ENCODE results near the gene FUT8. TPM values are rescaled to one million over a fixed set of nuclear protein-coding genes. Genes with fewer than 3 reads are reported as not detected.
A peak's percentile ranks its signal among the peaks of the same experiment; 100 is the strongest.

FUT8 gene
- total RNA-seq, 5 donors from 2014 or later (not counting 1 experiment from before 2014, with no cell fraction given): 37.6 to 51.7 (median 43.9) TPM

DNA sequence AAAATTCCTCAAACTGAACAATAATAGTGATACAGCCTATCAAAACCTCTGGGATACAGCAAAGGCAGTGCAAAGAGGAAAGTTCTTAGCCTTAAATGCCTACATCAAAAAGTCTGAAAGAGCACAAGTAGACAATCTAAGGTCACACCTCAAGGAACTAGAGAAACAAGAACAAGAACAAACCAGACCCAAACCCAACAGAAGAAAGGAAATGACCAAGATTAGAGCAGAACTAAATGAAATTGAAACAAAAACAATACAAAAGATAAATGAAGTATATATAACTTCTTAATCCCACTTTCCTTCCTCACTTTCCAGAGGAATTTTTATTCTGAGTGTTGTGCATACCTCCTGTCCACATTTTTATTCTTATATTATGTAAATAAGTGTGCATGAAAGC lies 192.0 kb downstream of the FUT8 start:
- DNase-seq: no peak
- Mint-ChIP-seq H3K4me3 (no peak overlapping the region), H3K27ac (no peak overlapping the region), H3K36me3 (peaks cover 3% of the 10 kb centered on the region), H3K9me3 (no peaks in the 10 kb centered on the region), H3K27me3 (no peaks in the 10 kb centered on the region), H3K4me1 (peaks cover 5 to 8% (median 7%) of the 10 kb centered on the region in 3 donors)
- ChIA-PET POLR2A (no interaction called here), CTCF (no interaction called here)
- no peak overlapping the region for H3K27ac ChIP-seq (ENCODE audit: low read length)
- H3K27me3 ChIP-seq (replicated peaks in 1 of 2; ENCODE audit: control insufficient read depth in 2 of 2, extremely low read depth in 1 of 2, insufficient read depth in 2 of 2, low read length in 1 of 2): no peaks in the 10 kb centered on the region
- ATAC-seq (replicated peaks in 1 of 4): no peak
- H3K36me3 ChIP-seq (ENCODE audit: control insufficient read depth in 2 of 2, extremely low read depth in 1 of 2, insufficient read depth in 1 of 2, low read length in 1 of 2): no peaks in the 10 kb centered on the region
- no peak overlapping the region for H3K4me3 ChIP-seq (ENCODE audit: control insufficient read depth in 1 of 2, extremely low read depth in 1 of 2, low read length in 1 of 2)
- H3K4me1 ChIP-seq (ENCODE audit: control insufficient read depth in 1 of 2, extremely low read depth in 1 of 2, insufficient read depth in 2 of 2, low read length in 2 of 2): peaks cover 0 to 2% of the 10 kb centered on the region in 2 experiments
- no peaks in the 10 kb centered on the region for H3K9me3 ChIP-seq

DNA sequence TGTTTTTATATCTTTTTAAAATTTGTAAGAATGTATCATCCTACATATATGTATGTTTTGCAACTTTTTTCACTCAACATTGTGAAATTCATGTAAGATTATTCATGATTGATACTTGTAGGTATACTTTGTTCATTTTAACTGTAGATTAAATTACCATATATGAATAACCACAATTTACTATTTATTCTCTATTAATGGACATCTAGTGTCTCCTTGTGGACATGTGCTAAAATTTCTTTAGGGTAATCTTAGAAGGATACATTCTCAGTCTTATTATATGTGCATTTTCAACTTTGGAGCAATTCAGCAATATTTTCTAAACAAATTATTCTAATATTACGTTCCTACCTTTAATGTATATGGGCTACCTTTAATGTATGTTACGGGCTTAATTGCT lies 192.4 kb downstream of the FUT8 start:
- H3K4me3 Mint-ChIP-seq: no peak overlapping the region
- Histone ChIP-seq H3K9me3 (no peaks in the 10 kb centered on the region), H3K4me1 (ENCODE audit: control insufficient read depth in 1 of 2, extremely low read depth in 1 of 2, insufficient read depth in 2 of 2, low read length in 2 of 2) (peaks cover 0 to 2% of the 10 kb centered on the region in 2 experiments), H3K36me3 (ENCODE audit: control insufficient read depth in 2 of 2, extremely low read depth in 1 of 2, insufficient read depth in 1 of 2, low read length in 1 of 2) (no peaks in the 10 kb centered on the region), H3K27ac (ENCODE audit: low read length) (no peak overlapping the region), H3K27me3 (replicated peaks in 1 of 2; ENCODE audit: control insufficient read depth in 2 of 2, extremely low read depth in 1 of 2, insufficient read depth in 2 of 2, low read length in 1 of 2) (no peaks in the 10 kb centered on the region), H3K4me3 (ENCODE audit: control insufficient read depth in 1 of 2, extremely low read depth in 1 of 2, low read length in 1 of 2) (no peak overlapping the region)
- H3K4me1 Mint-ChIP-seq: peaks cover 5 to 8% (median 7%) of the 10 kb centered on the region in 3 donors
- H3K36me3 Mint-ChIP-seq: peaks cover 3% of the 10 kb centered on the region
- no peak overlapping the region for H3K27ac Mint-ChIP-seq
- ChIA-PET CTCF (no interaction called here), POLR2A (no interaction called here)
- no peaks in the 10 kb centered on the region for H3K27me3 Mint-ChIP-seq
- H3K9me3 Mint-ChIP-seq: no peaks in the 10 kb centered on the region
- no peak for ATAC-seq (replicated peaks in 1 of 4)
- no CpG with 5 or more reads among the region's 2 CpGs for WGBS (ENCODE audit: insufficient coverage)
- peak in 1 of 35 experiments; percentile 2 for DNase-seq

DNA sequence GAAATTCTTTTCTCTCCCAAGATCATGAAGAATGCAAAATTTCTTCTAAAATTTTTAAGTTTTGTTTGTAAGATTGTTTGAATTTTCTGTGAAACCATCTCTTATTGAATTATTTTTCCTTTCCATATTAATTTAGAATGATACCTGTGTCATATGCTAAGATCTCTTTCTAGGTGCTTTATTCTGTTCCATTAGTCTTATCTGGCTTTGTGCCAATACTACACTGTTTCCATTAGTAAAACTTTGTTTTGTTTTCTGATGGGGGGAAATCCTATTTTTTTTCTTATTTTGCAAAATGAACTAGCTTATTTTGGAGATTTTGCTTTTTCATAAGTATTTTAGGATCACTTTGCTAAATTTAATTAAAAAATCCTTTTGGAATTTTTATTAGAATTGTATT lies 193.9 kb downstream of the FUT8 start:
- no peaks in the 10 kb centered on the region for H3K9me3 ChIP-seq
- no peaks in the 10 kb centered on the region for H3K27me3 Mint-ChIP-seq
- no peaks in the 10 kb centered on the region for H3K27me3 ChIP-seq (replicated peaks in 1 of 2; ENCODE audit: control insufficient read depth in 2 of 2, extremely low read depth in 1 of 2, insufficient read depth in 2 of 2, low read length in 1 of 2)
- no peaks in the 10 kb centered on the region for H3K9me3 Mint-ChIP-seq
- no peak overlapping the region for H3K4me3 Mint-ChIP-seq
- H3K27ac ChIP-seq (ENCODE audit: low read length): no peak overlapping the region
- POLR2A ChIA-PET: no interaction called here
- H3K27ac Mint-ChIP-seq: no peak overlapping the region
- no peak for ATAC-seq (replicated peaks in 1 of 4)
- peaks cover 6 to 8% (median 7%) of the 10 kb centered on the region in 3 donors for H3K4me1 Mint-ChIP-seq
- H3K36me3 ChIP-seq (ENCODE audit: control insufficient read depth in 2 of 2, extremely low read depth in 1 of 2, insufficient read depth in 1 of 2, low read length in 1 of 2): no peaks in the 10 kb centered on the region
- no peak overlapping the region for H3K4me3 ChIP-seq (ENCODE audit: control insufficient read depth in 1 of 2, extremely low read depth in 1 of 2, low read length in 1 of 2)
- CTCF ChIA-PET: no interaction called here
- peaks cover 3% of the 10 kb centered on the region for H3K36me3 Mint-ChIP-seq
- H3K4me1 ChIP-seq (ENCODE audit: control insufficient read depth in 1 of 2, extremely low read depth in 1 of 2, insufficient read depth in 2 of 2, low read length in 2 of 2): peaks cover 0 to 2% of the 10 kb centered on the region in 2 experiments
- no peak for DNase-seq

DNA sequence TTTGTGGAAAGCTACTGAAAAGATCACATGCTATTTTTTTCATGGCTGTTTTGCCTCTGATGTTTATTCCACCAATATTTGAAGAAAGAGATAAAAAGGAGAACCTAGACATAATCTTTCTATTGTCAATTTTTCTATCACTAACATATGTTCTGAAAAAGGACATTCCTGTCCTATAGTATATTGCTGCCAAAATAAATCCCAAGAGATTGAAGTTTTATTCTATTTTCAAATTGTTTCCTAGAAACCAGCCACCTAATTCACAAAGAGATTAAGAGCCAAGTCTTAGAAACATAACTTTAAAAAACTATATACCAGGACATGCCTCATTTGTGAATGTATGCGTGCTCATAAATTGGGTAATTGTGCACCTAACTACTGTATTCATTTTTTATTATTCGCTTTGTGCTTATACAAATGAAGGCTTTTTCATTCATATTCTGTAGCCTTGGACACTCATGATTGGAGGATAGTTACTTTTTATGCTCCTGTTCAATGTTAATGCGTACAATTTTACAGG lies 200.7 kb downstream of the FUT8 start:
- no peaks in the 10 kb centered on the region for H3K9me3 ChIP-seq
- no peaks in the 10 kb centered on the region for H3K9me3 Mint-ChIP-seq
- POLR2A ChIA-PET: no interaction called here
- H3K27ac ChIP-seq (ENCODE audit: low read length): no peak overlapping the region
- ATAC-seq (replicated peaks in 1 of 4) (no peak), DNase-seq (no peak)
- no peaks in the 10 kb centered on the region for H3K27me3 ChIP-seq (replicated peaks in 1 of 2; ENCODE audit: control insufficient read depth in 2 of 2, extremely low read depth in 1 of 2, insufficient read depth in 2 of 2, low read length in 1 of 2)
- H3K36me3 Mint-ChIP-seq: peaks cover 36% of the 10 kb centered on the region
- peaks cover 2 to 20% (median 6%) of the 10 kb centered on the region in 3 donors for H3K4me1 Mint-ChIP-seq
- H3K4me3 ChIP-seq (ENCODE audit: control insufficient read depth in 1 of 2, extremely low read depth in 1 of 2, low read length in 1 of 2): no peak overlapping the region
- no CpG with 5 or more reads among the region's 3 CpGs for WGBS (ENCODE audit: insufficient coverage)
- H3K4me3 Mint-ChIP-seq: no peak overlapping the region
- CTCF ChIA-PET: no interaction called here
- peaks cover 0 to 9% of the 10 kb centered on the region in 2 donors for H3K36me3 ChIP-seq (ENCODE audit: control insufficient read depth in 2 of 2, extremely low read depth in 1 of 2, insufficient read depth in 1 of 2, low read length in 1 of 2)
- H3K27ac Mint-ChIP-seq: no peak overlapping the region
- H3K4me1 ChIP-seq (ENCODE audit: control insufficient read depth in 1 of 2, extremely low read depth in 1 of 2, insufficient read depth in 2 of 2, low read length in 2 of 2): no peaks in the 10 kb centered on the region
- no peaks in the 10 kb centered on the region for H3K27me3 Mint-ChIP-seq

DNA sequence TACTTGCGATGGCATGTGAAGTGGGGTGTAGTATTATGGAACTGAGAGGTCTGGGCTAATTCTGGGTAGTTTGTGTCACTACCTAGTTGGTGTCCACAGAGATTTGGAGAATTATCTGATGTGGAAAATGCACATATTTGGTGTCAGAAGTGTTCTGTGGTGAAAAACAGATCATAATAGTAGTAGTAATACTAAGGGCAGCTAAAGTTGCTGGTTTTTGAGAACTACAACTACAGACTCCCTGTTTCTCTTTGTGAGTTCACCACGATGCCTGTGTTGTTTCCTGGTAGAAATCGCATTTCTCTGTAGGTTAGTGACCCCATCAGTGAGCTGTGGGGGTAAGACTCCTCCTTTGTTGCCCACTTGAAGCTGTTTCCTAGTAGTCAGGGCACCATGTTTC lies 206.5 kb downstream of the FUT8 start:
- ChIA-PET POLR2A (no interaction called here), CTCF (no interaction called here)
- no peak overlapping the region for H3K27ac Mint-ChIP-seq
- 92% methylated on average over 2 of the region's 3 CpGs for WGBS (ENCODE audit: insufficient coverage)
- H3K36me3 Mint-ChIP-seq: peaks cover 44% of the 10 kb centered on the region
- H3K4me1 Mint-ChIP-seq: peaks cover 2 to 11% (median 3%) of the 10 kb centered on the region in 3 donors
- H3K27me3 Mint-ChIP-seq: no peaks in the 10 kb centered on the region
- DNase-seq: no peak
- peaks cover 0 to 6% of the 10 kb centered on the region in 2 donors for H3K36me3 ChIP-seq (ENCODE audit: control insufficient read depth in 2 of 2, extremely low read depth in 1 of 2, insufficient read depth in 1 of 2, low read length in 1 of 2)
- H3K27me3 ChIP-seq (replicated peaks in 1 of 2; ENCODE audit: control insufficient read depth in 2 of 2, extremely low read depth in 1 of 2, insufficient read depth in 2 of 2, low read length in 1 of 2): no peaks in the 10 kb centered on the region
- no peak for ATAC-seq (replicated peaks in 1 of 4)
- H3K4me1 ChIP-seq (ENCODE audit: control insufficient read depth in 1 of 2, extremely low read depth in 1 of 2, insufficient read depth in 2 of 2, low read length in 2 of 2): no peaks in the 10 kb centered on the region
- no peak overlapping the region for H3K27ac ChIP-seq (ENCODE audit: low read length)
- H3K4me3 ChIP-seq (ENCODE audit: control insufficient read depth in 1 of 2, extremely low read depth in 1 of 2, low read length in 1 of 2): no peak overlapping the region
- no peaks in the 10 kb centered on the region for H3K9me3 ChIP-seq
- no peak overlapping the region for H3K4me3 Mint-ChIP-seq
- no peaks in the 10 kb centered on the region for H3K9me3 Mint-ChIP-seq

DNA sequence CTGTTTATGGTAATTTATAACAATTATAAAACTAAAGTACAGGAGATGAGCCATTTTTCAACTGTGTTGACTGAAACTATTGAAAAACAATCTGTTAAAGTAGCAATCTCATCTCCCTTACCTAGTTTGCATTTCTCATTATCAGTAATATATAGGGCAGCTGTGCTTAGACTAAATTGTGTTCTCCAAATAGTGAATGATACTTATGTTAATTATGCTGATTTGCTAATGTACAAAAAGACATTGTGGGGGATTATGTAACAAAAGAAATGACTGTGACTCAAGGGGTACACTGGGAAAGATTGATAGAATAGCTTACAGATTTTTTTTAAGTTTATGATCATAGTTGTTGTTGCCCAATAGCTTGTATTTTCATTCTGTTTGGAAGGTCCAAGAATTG lies 207.7 kb downstream of the FUT8 start:
- Mint-ChIP-seq H3K4me1 (peaks cover under 1 to 4% (median 2%) of the 10 kb centered on the region in 3 donors), H3K27ac (no peak overlapping the region), H3K27me3 (no peaks in the 10 kb centered on the region), H3K36me3 (peaks cover 37% of the 10 kb centered on the region), H3K4me3 (no peak overlapping the region), H3K9me3 (no peaks in the 10 kb centered on the region)
- peaks cover 0 to 6% of the 10 kb centered on the region in 2 donors for H3K36me3 ChIP-seq (ENCODE audit: control insufficient read depth in 2 of 2, extremely low read depth in 1 of 2, insufficient read depth in 1 of 2, low read length in 1 of 2)
- no peaks in the 10 kb centered on the region for H3K4me1 ChIP-seq (ENCODE audit: control insufficient read depth in 1 of 2, extremely low read depth in 1 of 2, insufficient read depth in 2 of 2, low read length in 2 of 2)
- ChIA-PET POLR2A (interaction anchor here in 1 of 2 donors (1.2 kb wide), 1 partner anchor 341 kb away, joined by 3 read pairs; no protein-coding TSS in a partner anchor), CTCF (no interaction called here)
- DNase-seq: no peak
- no peak overlapping the region for H3K27ac ChIP-seq (ENCODE audit: low read length)
- no peak for ATAC-seq (replicated peaks in 1 of 4)
- no peaks in the 10 kb centered on the region for H3K9me3 ChIP-seq
- no peaks in the 10 kb centered on the region for H3K27me3 ChIP-seq (replicated peaks in 1 of 2; ENCODE audit: control insufficient read depth in 2 of 2, extremely low read depth in 1 of 2, insufficient read depth in 2 of 2, low read length in 1 of 2)
- H3K4me3 ChIP-seq (ENCODE audit: control insufficient read depth in 1 of 2, extremely low read depth in 1 of 2, low read length in 1 of 2): no peak overlapping the region

DNA sequence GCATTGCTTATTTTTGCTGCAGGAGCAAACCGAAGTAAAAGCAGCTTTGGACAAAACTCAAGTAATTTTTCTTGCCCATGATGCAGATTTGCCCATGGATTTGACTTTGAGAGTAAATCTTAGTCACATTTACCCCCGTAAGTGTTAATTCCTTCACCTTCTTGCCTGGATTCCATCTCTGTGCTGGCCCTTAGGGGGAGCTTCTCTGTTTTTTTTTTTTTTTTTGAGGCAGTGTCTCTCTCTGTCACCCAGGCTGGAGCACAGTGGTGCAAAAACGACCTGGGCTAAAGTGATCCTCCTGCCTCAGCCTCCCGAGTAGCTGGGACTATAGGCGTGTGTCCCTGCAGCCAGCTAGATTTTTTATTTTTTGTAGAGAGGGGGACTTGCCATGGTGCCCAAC lies 210.2 kb downstream of the FUT8 start:
- 100% methylated on average over 1 of the region's 5 CpGs for WGBS (ENCODE audit: insufficient coverage)
- ATAC-seq (replicated peaks in 1 of 4): no peak
- H3K36me3 ChIP-seq (ENCODE audit: control insufficient read depth in 2 of 2, extremely low read depth in 1 of 2, insufficient read depth in 1 of 2, low read length in 1 of 2): peaks cover 0 to 4% of the 10 kb centered on the region in 2 donors
- H3K4me3 Mint-ChIP-seq: no peak overlapping the region
- no peak overlapping the region for H3K4me3 ChIP-seq (ENCODE audit: control insufficient read depth in 1 of 2, extremely low read depth in 1 of 2, low read length in 1 of 2)
- no peaks in the 10 kb centered on the region for H3K9me3 ChIP-seq
- peaks cover 19% of the 10 kb centered on the region for H3K36me3 Mint-ChIP-seq
- H3K27me3 Mint-ChIP-seq: no peaks in the 10 kb centered on the region
- H3K4me1 Mint-ChIP-seq: peaks cover 0 to 7% (median 2%) of the 10 kb centered on the region in 3 donors
- DNase-seq: no peak
- H3K27me3 ChIP-seq (replicated peaks in 1 of 2; ENCODE audit: control insufficient read depth in 2 of 2, extremely low read depth in 1 of 2, insufficient read depth in 2 of 2, low read length in 1 of 2): no peaks in the 10 kb centered on the region
- no peak overlapping the region for H3K27ac Mint-ChIP-seq
- ChIA-PET POLR2A (interaction anchor here in 1 of 2 donors (1.1 kb wide), 1 partner anchor 26 kb away, joined by 3 read pairs; no protein-coding TSS in a partner anchor), CTCF (interaction anchor here in 1 of 2 donors (1.0 kb wide), 1 partner anchor 67 kb away, joined by 3 read pairs; no protein-coding TSS in a partner anchor)
- no peaks in the 10 kb centered on the region for H3K4me1 ChIP-seq (ENCODE audit: control insufficient read depth in 1 of 2, extremely low read depth in 1 of 2, insufficient read depth in 2 of 2, low read length in 2 of 2)
- no peaks in the 10 kb centered on the region for H3K9me3 Mint-ChIP-seq
- no peak overlapping the region for H3K27ac ChIP-seq (ENCODE audit: low read length)

Measured in T-cell (primary cell).